Mucosa of descending colon (tissue), 3 donors: ENCODE measurements around the gene STEAP3. TPM values are rescaled to one million over a fixed set of nuclear protein-coding genes. Genes with fewer than 3 reads are reported as not detected.

ENCODE experiments used
- ATAC-seq: fragments of 200-7000 bp; cut with Tn5 transposase; one replicate; pipeline ENCODE4 v1.9.1; 2020; ENCODE audit warnings: mild to moderate bottlenecking, moderate library complexity
- DNase-seq, 3 donors: peaks; one replicate each; pipeline ENCODE4 v3.0.0-alpha.2; 2020
- H3K36me3 ChIP-seq: fragments of 200-600 bp; one replicate; pipeline ENCODE4 v1.8.0; 2021; ENCODE audit warnings: low read depth, mild to moderate bottlenecking
- H3K4me1 ChIP-seq: fragments of 200-600 bp; one replicate; pipeline ENCODE4 v1.8.0; 2021; ENCODE audit warnings: low read depth, mild to moderate bottlenecking
- H3K4me3 ChIP-seq: fragments of 200-600 bp; one replicate; pipeline ENCODE4 v1.8.0; 2021; ENCODE audit warnings: mild to moderate bottlenecking
- H3K9me3 ChIP-seq: fragments of 200-600 bp; one replicate; pipeline ENCODE4 v1.8.0; 2021; ENCODE audit warnings: mild to moderate bottlenecking
- CTCF ChIP-seq: fragments of 200-600 bp; IDR thresholded peaks from one replicate; pipeline ENCODE4 v1.8.0; 2022; ENCODE audit warnings: antibody characterized with exemption, mild to moderate bottlenecking
- intact Hi-C, 2 donors: fragments of 100-400 bp; cut with DNase I in 1 of 2; cut with micrococcal nuclease in 1 of 2; formaldehyde crosslinking; loops; one replicate each; pipeline versions ENCODE4 v1.11.0 to v1.11.1; 2022; cut with DNase I, micrococcal nuclease
- total RNA-seq, 3 donors: library from RNA; stranded (reverse); fragmentation: NEBNext Ultra II Directional in 2 of 3; extraction: Animal tissue kit (Norgen Biotek cat#: 25700) in 2 of 3; gene quantifications; one replicate each; pipeline versions ENCODE4 v1.2.1 to v1.2.4, GENCODE V29; 2021 to 2023
- donor health status: DM: no; HTN: no; CAD: no; lungs with moderate emphysema.
- donor health status: DM: no; HTN: no; CAD: no.
- donor health status: DM: no; HTN: yes; CAD: no.

Gene STEAP3
- total RNA-seq, 3 donors from 2014 or later, result 13.9 to 28.9 (median 15.3) TPM

- intact Hi-C loops, result no loop called here
- Histone ChIP-seq H3K4me1 (no peaks in the 10 kb centered on the region), H3K4me3 (no peak overlapping the region), H3K36me3 (no peaks in the 10 kb centered on the region), H3K9me3 (no peaks in the 10 kb centered on the region)
- TF ChIP-seq CTCF, result no peak
- ATAC-seq, result no peak
- no peak for DNase-seq
These were observed 28.6 kb upstream of the STEAP3 start for GRCh38 chr2:119195001-119195400.

DNA sequence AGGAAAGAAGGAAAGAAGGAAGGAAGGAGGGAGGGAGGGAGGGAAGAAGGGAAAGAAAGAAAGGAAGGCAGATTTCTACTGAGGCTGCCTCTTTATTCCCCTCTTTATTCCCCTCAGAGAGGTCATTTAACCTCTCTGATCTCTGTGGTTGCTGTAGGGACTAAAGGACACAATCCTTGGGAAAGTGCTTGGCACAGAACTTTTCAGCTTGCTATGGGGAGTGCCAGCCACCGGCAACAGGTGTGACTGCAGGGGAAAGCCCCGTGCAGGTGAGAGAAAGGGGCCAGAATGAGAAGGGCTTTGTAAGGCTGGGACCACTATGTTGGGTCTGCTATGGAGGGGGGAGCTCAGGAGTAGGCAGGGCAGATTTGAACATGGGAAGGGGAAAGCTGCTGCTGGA is 27.7 kb upstream of the STEAP3 start:
- no peaks in the 10 kb centered on the region for H3K9me3 ChIP-seq
- DNase-seq, result no peak
- no peak overlapping the region for H3K4me3 ChIP-seq
- H3K4me1 ChIP-seq, result no peaks in the 10 kb centered on the region
- no peaks in the 10 kb centered on the region for H3K36me3 ChIP-seq
- intact Hi-C loops, result no loop called here
- no peak for TF ChIP-seq CTCF
- no peak for ATAC-seq

DNA sequence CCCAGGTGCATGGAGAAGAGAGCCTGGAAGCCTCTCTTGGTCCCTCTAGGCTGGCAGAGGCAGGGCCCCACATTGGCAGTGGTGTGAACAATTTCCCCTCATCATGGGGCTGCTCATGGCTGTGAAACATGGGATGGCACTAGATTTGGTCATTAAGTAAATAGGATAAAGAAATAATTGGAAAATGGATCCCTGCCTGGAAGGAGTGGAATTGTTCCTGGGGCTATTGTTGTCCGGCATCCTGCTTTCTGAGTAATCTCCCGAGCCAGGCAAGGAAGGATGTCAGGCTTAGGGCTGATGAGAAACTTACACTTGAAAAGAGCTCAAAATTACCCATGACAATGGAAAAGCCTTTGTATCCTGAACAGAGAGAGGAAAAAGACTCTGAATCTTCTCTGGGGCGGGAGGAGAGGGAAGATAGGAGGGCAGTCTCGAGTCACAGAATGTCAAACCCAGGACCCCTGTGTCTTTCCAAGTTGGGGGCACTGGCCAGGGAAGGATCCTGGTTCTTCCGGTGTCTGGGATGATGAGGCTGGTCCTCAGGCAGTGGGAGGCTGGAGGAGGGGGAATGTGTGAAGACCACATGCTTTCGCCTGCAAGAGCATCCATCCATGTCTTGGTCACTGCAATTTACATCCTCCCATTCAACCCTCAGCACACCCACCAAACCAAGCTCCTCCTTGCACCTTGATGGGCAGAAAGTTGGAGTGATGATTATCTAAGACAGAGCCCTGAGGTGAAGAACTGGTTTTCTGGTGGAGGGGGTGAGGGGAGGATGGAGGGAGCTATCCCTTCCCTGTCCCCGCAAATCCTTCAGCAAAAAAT is 27.1 kb upstream of the STEAP3 start:
- no peak for TF ChIP-seq CTCF
- no peaks in the 10 kb centered on the region for H3K4me1 ChIP-seq

GRCh38 chr2:119197126-119197405 is 26.6 kb upstream of the STEAP3 start:
- H3K4me1 ChIP-seq, result no peaks in the 10 kb centered on the region
- intact Hi-C loops, result no loop called here
- H3K36me3 ChIP-seq, result no peaks in the 10 kb centered on the region
- no peak for ATAC-seq
- no peaks in the 10 kb centered on the region for H3K9me3 ChIP-seq
- no peak overlapping the region for H3K4me3 ChIP-seq
- no peak for DNase-seq
- TF ChIP-seq CTCF, result no peak

More for the DNA sequence above, 27.1 kb upstream of the STEAP3 start:
- intact Hi-C loops, result no loop called here
- no peaks in the 10 kb centered on the region for H3K36me3 ChIP-seq
- no peaks in the 10 kb centered on the region for H3K9me3 ChIP-seq
- no peak for ATAC-seq
- no peak overlapping the region for H3K4me3 ChIP-seq
- DNase-seq, result no peak

DNA sequence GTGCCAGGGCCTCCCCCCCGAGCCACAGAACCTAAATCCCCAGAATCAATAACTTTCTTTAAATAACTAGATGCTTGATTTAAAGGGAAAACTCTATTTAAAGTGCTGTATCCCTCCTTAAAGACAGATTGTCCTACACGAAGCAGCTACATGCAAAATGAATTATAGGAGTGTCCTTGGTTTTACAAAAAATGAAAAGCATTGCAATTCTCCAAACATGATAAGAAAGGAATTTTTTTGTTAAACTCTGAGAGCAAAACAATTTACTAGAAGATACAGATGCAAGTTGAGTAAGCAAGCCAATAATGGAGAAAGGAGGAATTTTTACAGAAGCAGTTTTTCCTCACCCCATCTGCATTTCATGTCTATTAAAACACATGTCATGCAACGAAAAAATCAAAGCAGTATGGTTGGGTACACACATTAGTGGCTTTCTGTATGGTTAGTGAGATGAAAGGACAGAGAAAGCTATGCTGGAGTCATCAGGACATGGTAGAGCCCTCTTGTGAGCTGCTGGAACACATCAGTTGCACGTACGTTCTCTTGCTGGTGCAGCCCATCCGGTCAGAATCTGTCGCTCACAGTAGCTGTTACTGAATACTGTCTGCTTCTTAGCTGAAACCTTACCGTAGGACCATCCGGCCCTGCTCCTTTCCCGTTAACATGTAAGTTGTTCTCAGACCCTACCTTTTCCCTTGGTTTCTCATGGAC is 25.9 kb upstream of the STEAP3 start:
- no peak for TF ChIP-seq CTCF
- no peak overlapping the region for H3K4me3 ChIP-seq
- H3K4me1 ChIP-seq, result no peaks in the 10 kb centered on the region
- ATAC-seq, result no peak
- no peaks in the 10 kb centered on the region for H3K9me3 ChIP-seq
- intact Hi-C loops, result no loop called here
- no peak for DNase-seq
- no peaks in the 10 kb centered on the region for H3K36me3 ChIP-seq
